IMR-90 (cell line): ENCODE results near the gene ELL2. TPM values are rescaled to one million over a fixed set of nuclear protein-coding genes. Genes with fewer than 3 reads are reported as not detected.

Experiments
- ATAC-seq: fragments of 200-7000 bp; cut with Tn5 transposase; 2 replicates; pipeline ENCODE4 v1.9.1; 2020; ENCODE audit warnings: low read depth, mild to moderate bottlenecking, moderate library complexity
- BruUV-seq: library from RNA; stranded (reverse); fragments of 400-500 nt; replicated peaks from 2 replicates; lab custom pipeline; 2021; lab: Mats Ljungman, UMichigan
- CTCF ChIA-PET: fragments of 300-600 bp; formaldehyde crosslinking; extraction: SDS; loops from one replicate; lab custom pipeline; 2021; ENCODE audit warnings: antibody characterized with exemption; lab: Yijun Ruan, JAX
- POLR2A ChIA-PET: fragments of 300-600 bp; sonication (Branson Sonifier 250); formaldehyde crosslinking; loops from one replicate; lab custom pipeline; 2022; ENCODE audit warnings: antibody characterized with exemption; ENCODE audit not compliant: unreplicated experiment; lab: Charles Lee
- DNase-seq: peaks from one replicate; pipeline ENCODE4 v3.0.0; 2013
- H2AFZ ChIP-seq: replicated peaks from 2 replicates; pipeline ENCODE3; 2013; ENCODE audit warnings: low read length, mild to moderate bottlenecking; ENCODE audit not compliant: poor library complexity
- H2AK5ac ChIP-seq: 2 replicates; pipeline ENCODE4 v1.6.1; 2013; ENCODE audit warnings: low read depth, low read length, inconsistent platforms
- H2AK9ac ChIP-seq: replicated peaks from 2 replicates; pipeline ENCODE3; 2013; ENCODE audit warnings: mild to moderate bottlenecking, low read depth, low read length, moderate library complexity; ENCODE audit not compliant: poor library complexity
- H2BK120ac ChIP-seq: 2 replicates; pipeline ENCODE4 v1.6.1; 2013; ENCODE audit warnings: low read depth, low read length, inconsistent platforms
- H2BK15ac ChIP-seq: 3 replicates; pipeline ENCODE4 v1.6.1; 2013; ENCODE audit warnings: low read depth, low read length, inconsistent platforms
- H2BK20ac ChIP-seq: 2 replicates; pipeline ENCODE4 v1.6.1; 2013; ENCODE audit warnings: low read depth, mild to moderate bottlenecking, inconsistent platforms, low read length, moderate library complexity
- H2BK5ac ChIP-seq: 2 replicates; pipeline ENCODE4 v1.6.1; 2013; ENCODE audit warnings: mild to moderate bottlenecking, low read depth, low read length, inconsistent platforms; ENCODE audit not compliant: poor library complexity, severe bottlenecking
- H3K14ac ChIP-seq: replicated peaks from 2 replicates; pipeline ENCODE4 v1.6.1; 2013; ENCODE audit warnings: low read depth, low read length, inconsistent platforms
- H3K18ac ChIP-seq: 2 replicates; pipeline ENCODE4 v1.6.1; 2013; ENCODE audit warnings: low read depth, low read length, control low read depth
- H3K23ac ChIP-seq: 2 replicates; pipeline ENCODE4 v1.6.1; 2013; ENCODE audit warnings: low read depth, low read length, inconsistent platforms
- H3K27ac ChIP-seq: 2 replicates; pipeline ENCODE4 v1.5.1; 2013; ENCODE audit warnings: mild to moderate bottlenecking, control low read depth, low read length; ENCODE audit not compliant: insufficient read depth
- H3K27me3 ChIP-seq: 2 replicates; pipeline ENCODE4 v1.6.1; 2013; ENCODE audit warnings: low read length; ENCODE audit not compliant: control insufficient read depth, insufficient read depth
- H3K36me3 ChIP-seq: 2 replicates; pipeline ENCODE4 v1.6.1; 2013; ENCODE audit warnings: low read length, mixed read lengths; ENCODE audit not compliant: control insufficient read depth, insufficient read depth
- H3K4ac ChIP-seq: 2 replicates; pipeline ENCODE4 v1.6.1; 2013; ENCODE audit warnings: low read depth, low read length, inconsistent platforms
- H3K4me1 ChIP-seq: 2 replicates; pipeline ENCODE4 v1.6.1; 2013; ENCODE audit warnings: low read length, mixed read lengths; ENCODE audit not compliant: control insufficient read depth, insufficient read depth
- H3K4me2 ChIP-seq: 2 replicates; pipeline ENCODE4 v1.6.1; 2013; ENCODE audit warnings: low read depth, mild to moderate bottlenecking, control low read depth, low read length, moderate library complexity
- H3K4me3 ChIP-seq: 2 replicates; pipeline ENCODE4 v1.5.1; 2013; ENCODE audit warnings: low read depth, mild to moderate bottlenecking, control low read depth, low read length, moderate library complexity; ENCODE audit not compliant: insufficient read depth
- H3K56ac ChIP-seq: 2 replicates; pipeline ENCODE4 v1.6.1; 2013; ENCODE audit warnings: low read length, inconsistent platforms; ENCODE audit not compliant: insufficient read depth; ENCODE audit errors: extremely low read depth
- H3K79me1 ChIP-seq, 2 experiments: 2 replicates each; pipeline ENCODE4 v1.6.1; 2013; ENCODE audit warnings: low read length in 2 of 2, inconsistent platforms in 1 of 2, low read depth in 1 of 2
- H3K9ac ChIP-seq: 2 replicates; pipeline ENCODE4 v1.6.1; 2013; ENCODE audit warnings: low read depth, low read length, control low read depth
- H3K9me1 ChIP-seq: 2 replicates; pipeline ENCODE4 v1.6.1; 2013; ENCODE audit warnings: low read length, inconsistent platforms; ENCODE audit not compliant: insufficient read depth
- H3K9me3 ChIP-seq: 2 replicates; pipeline ENCODE4 v1.6.1; 2013; ENCODE audit warnings: low read length; ENCODE audit not compliant: control insufficient read depth, insufficient read depth
- H4K20me1 ChIP-seq: 2 replicates; pipeline ENCODE4 v1.6.1; 2013; ENCODE audit warnings: low read length, inconsistent platforms; ENCODE audit not compliant: insufficient read depth
- H4K5ac ChIP-seq: 2 replicates; pipeline ENCODE4 v1.6.1; 2013; ENCODE audit warnings: mild to moderate bottlenecking, low read depth, low read length, control low read depth
- H4K8ac ChIP-seq, 2 experiments: 2 replicates each; pipeline ENCODE4 v1.6.1; 2013; ENCODE audit warnings: low read depth in 2 of 2, low read length in 2 of 2, control low read depth in 1 of 2, inconsistent platforms in 1 of 2
- H4K91ac ChIP-seq: 2 replicates; pipeline ENCODE4 v1.6.1; 2013; ENCODE audit warnings: low read depth, low read length, inconsistent platforms; ENCODE audit not compliant: insufficient read depth
- CHD1 ChIP-seq: IDR thresholded peaks from 2 replicates; pipeline ENCODE4 v1.6.1; 2012; ENCODE audit warnings: low read depth, low read length, improper control_type of control experiment
- POLR2A ChIP-seq: IDR thresholded peaks from 2 replicates; pipeline ENCODE4 v1.6.1; 2012; ENCODE audit warnings: mild to moderate bottlenecking, low read depth, low read length
- RAD21 ChIP-seq: IDR thresholded peaks from 2 replicates; pipeline ENCODE4 v1.6.1; 2012; ENCODE audit warnings: low read length, improper control_type of control experiment
- SMC3 ChIP-seq: fragments of 150-350 bp; IDR thresholded peaks from 2 replicates; pipeline ENCODE4 v1.6.1; 2016; ENCODE audit warnings: low read depth, mild to moderate bottlenecking, antibody characterized with exemption, low read length, moderate library complexity
- WGBS, 2 experiments: methylation state at CpG; one replicate each; pipeline versions ENCODE4 v1.1.5 to v1.1.7; 2013; ENCODE audit warnings: missing lambda C conversion rate in 2 of 2; ENCODE audit not compliant: insufficient read length in 1 of 2; ENCODE audit errors: extremely low coverage in 2 of 2; 5-methylcytosine and 5-hydroxymethylcytosine counted together
- dilution Hi-C: fragments of 300-500 bp; cut with HindIII; formaldehyde crosslinking; loops from one replicate; pipeline ENCODE4 v1.14.3; 2018; ENCODE audit warnings: low sequenced_read_pairs; ENCODE audit not compliant: unreplicated experiment
- in situ Hi-C: fragments of 300-500 bp; cut with MboI; formaldehyde crosslinking; loops from 3 replicates; pipeline ENCODE4 v1.14.3; 2019; ENCODE audit warnings: low sequenced_read_pairs, inconsistent platforms, mixed read lengths
- intact Hi-C: fragments of 100-400 bp; cut with micrococcal nuclease; formaldehyde crosslinking; loops from 2 replicates; pipeline ENCODE4 v1.10.0; 2022
- polyA plus RNA-seq, 3 experiments: library from polyadenylated mRNA; depleted of rRNA; stranded (reverse); fragments of >200 nt; gene quantifications; 2 replicates each; pipeline ENCODE4 v1.2.3, GENCODE V29; 2012; ENCODE audit warnings: low replicate concordance in 1 of 3
- total RNA-seq: library from RNA; depleted of rRNA; stranded (reverse); fragments of >200 nt; gene quantifications from 2 replicates; pipeline ENCODE4 v1.2.3, GENCODE V29; 2012

The ELL2 gene
- total and polyA plus RNA-seq, 2 of the 4 experiments (the other 2 are of a cell fraction): 61.4 to 92.5 TPM

DNA sequence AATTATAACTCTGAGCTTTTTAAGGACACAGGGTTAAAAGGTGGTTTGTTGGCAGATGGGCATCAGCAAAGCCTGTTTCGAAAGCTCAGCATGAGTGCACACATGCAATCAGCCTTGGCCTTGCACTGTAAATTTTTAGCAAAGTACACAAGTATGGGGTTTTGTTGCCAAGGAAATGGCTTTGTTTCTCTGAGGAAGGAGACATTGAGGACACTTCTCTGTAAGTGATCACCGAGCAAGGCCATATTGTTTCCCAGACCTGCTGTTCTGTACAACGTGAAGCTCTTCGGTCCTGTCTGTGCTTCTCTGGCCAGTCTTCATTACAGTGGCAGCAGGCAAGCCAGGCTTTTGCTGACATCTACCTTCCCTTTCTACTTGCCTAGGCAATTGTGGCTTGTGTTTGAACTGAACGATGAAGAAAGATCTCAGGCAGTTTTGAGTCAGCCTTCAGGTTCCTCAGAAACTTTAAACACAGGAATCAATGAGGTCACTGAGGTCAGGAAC, 111.2 kb downstream of the ELL2 start:
- Histone ChIP-seq H4K8ac (peak overlapping the region in 1 of 2 experiments; percentile 86; a peak in 2 of 4 replicates), H3K18ac (peak overlapping the region; percentile 13), H2BK5ac (peak overlapping the region; percentile 34), H3K4me1 (peaks cover 7% of the 10 kb centered on the region), H3K27me3 (no peaks in the 10 kb centered on the region), H2AFZ (peak overlapping the region; percentile 13), H2BK120ac (peak overlapping the region; percentile 64; the same call in 1 of the 2 replicates), H3K79me1 (0 out of 4 replicates have a peak, but pooled peaks cover 0 to 3% of the 10 kb centered on the region in 2 experiments), H4K20me1 (no peaks in the 10 kb centered on the region), H4K91ac (peak overlapping the region; percentile 71; the same call in 1 of the 2 replicates), H2BK15ac (peak overlapping the region; percentile 50; the same call in 1 of the 3 replicates), H3K14ac (peak overlapping the region; percentile 27), H3K27ac (peak overlapping the region; percentile 20; the same call in 1 of the 2 replicates), H3K4me3 (no peak overlapping the region), H2AK9ac (no peak overlapping the region), H3K9me3 (no peaks in the 10 kb centered on the region), H3K4ac (peak overlapping the region; percentile 41; the same call in 1 of the 2 replicates), H4K5ac (peak overlapping the region; percentile 7; the same call in 1 of the 2 replicates), H3K23ac (no peak overlapping the region), H3K4me2 (no peak overlapping the region), H2BK20ac (peak overlapping the region; percentile 85; the same call in 1 of the 2 replicates), H2AK5ac (peak overlapping the region; percentile 81), H3K9me1 (0 out of 2 replicates have a peak, but pooled peaks cover 7% of the 10 kb centered on the region), H3K9ac (no peak overlapping the region; the same call in 1 of the 2 replicates), H3K36me3 (no peaks in the 10 kb centered on the region), H3K56ac (no peak overlapping the region)
- ATAC-seq: no peak
- intact Hi-C loops (loop anchor here (10.0 kb wide), 1 partner anchor 294 kb away; no protein-coding TSS in a partner anchor), dilution Hi-C loops (no loop called here), in situ Hi-C loops (loop anchor here (10.0 kb wide), 1 partner anchor 754 kb away; no protein-coding TSS in a partner anchor)
- ChIA-PET CTCF (interaction anchor here (0.8 to 2.7 kb wide), 2 partner anchors 69 to 204 kb away, joined by 3 to 12 read pairs; partner anchors contain the start of gene RFESD), POLR2A (interaction anchor here (0.7 kb wide), 1 partner anchor 68 kb away, joined by 3 read pairs; no protein-coding TSS in a partner anchor)
- BruUV-seq: no TSS peak
- 71% methylated on average over 1 of the region's 5 CpGs; no CpG with 5 or more reads in 1 of the 2 experiments for WGBS, 2 experiments
- no peak for TF ChIP-seq CHD1
- no peak for TF ChIP-seq SMC3
- TF ChIP-seq POLR2A: no peak
- TF ChIP-seq RAD21: no peak
- DNase-seq: no peak
